GM21825 (cell line): ENCODE measurements around the gene PARVB.

Experiments used
- ATAC-seq: cut with Tn5 transposase; IDR thresholded peaks from one replicate; pipeline ENCODE4 v1.9.1; 2021; ENCODE audit warnings: mild to moderate bottlenecking, moderate library complexity; ENCODE audit not compliant: unreplicated experiment

Gene PARVB

GRCh38 chr22:44024288-44024921 lies at the start of gene PARVB:
Gene PARVB, plus strand, starts transcription at chr22:44024302. Its CDS starts 38 bp downstream, at chr22:44024340.
- ATAC-seq, result no peak

- no peak for ATAC-seq
Observed at GRCh38 chr22:43975041-43975440, 49.1 kb upstream of the PARVB start.

- ATAC-seq, result no peak
Observed at GRCh38 chr22:43976861-43977795, 47.0 kb upstream of the PARVB start.

GRCh38 chr22:43978558-43978957 lies 45.5 kb upstream of the PARVB start:
- no peak for ATAC-seq

- ATAC-seq, result no peak
Observed at GRCh38 chr22:43980579-43980978, 43.5 kb upstream of the PARVB start.

- no peak for ATAC-seq
Observed at GRCh38 chr22:43980996-43981395, 43.1 kb upstream of the PARVB start.

- no peak for ATAC-seq
Observed at GRCh38 chr22:43983808-43984207, 40.3 kb upstream of the PARVB start.

- ATAC-seq, result no peak
Observed at GRCh38 chr22:43985532-43985931, 38.6 kb upstream of the PARVB start.

GRCh38 chr22:43988116-43988820 lies 35.8 kb upstream of the PARVB start:
- ATAC-seq, result no peak

- no peak for ATAC-seq
Observed at GRCh38 chr22:43988960-43989359, 35.1 kb upstream of the PARVB start.

GRCh38 chr22:43990044-43990443 lies 34.1 kb upstream of the PARVB start:
- no peak for ATAC-seq

GRCh38 chr22:43991316-43992020 lies 32.6 kb upstream of the PARVB start:
- no peak for ATAC-seq

GRCh38 chr22:43992331-43992821 lies 31.7 kb upstream of the PARVB start:
- ATAC-seq, result no peak

GRCh38 chr22:43993072-43993760 lies 30.9 kb upstream of the PARVB start:
- ATAC-seq, result no peak

GRCh38 chr22:43994006-43994405 lies 30.1 kb upstream of the PARVB start:
- ATAC-seq, result no peak

GRCh38 chr22:43994416-43994815 lies 29.7 kb upstream of the PARVB start:
- no peak for ATAC-seq

- ATAC-seq, result no peak
Observed at GRCh38 chr22:43995057-43995685, 28.9 kb upstream of the PARVB start.

- ATAC-seq, result no peak
Observed at GRCh38 chr22:43995798-43996169, 28.3 kb upstream of the PARVB start.

GRCh38 chr22:43996170-43996980 lies 27.7 kb upstream of the PARVB start:
- peak; percentile 50 for ATAC-seq
